HG03045 (cell line): ENCODE data around the gene PHOX2B.
"Not testable (repeated sequence)": the region's sequence is repeated elsewhere in the genome, so short reads cannot be mapped to it uniquely, and the experiment has no call there.

ENCODE experiments used
- ATAC-seq: cut with Tn5 transposase; IDR thresholded peaks from one replicate; pipeline ENCODE4 v1.9.1; 2021; ENCODE audit warnings: mild to moderate bottlenecking, moderate library complexity; ENCODE audit not compliant: unreplicated experiment

PHOX2B gene

GRCh38 chr4:41748074-41748570, 403 bp downstream of the PHOX2B start:
- ATAC-seq = no peak

- no peak for ATAC-seq
Observed at GRCh38 chr4:41747230-41748055, 1.1 kb downstream of the PHOX2B start.

- no peak for ATAC-seq
Observed at GRCh38 chr4:41746440-41747229, 1.9 kb downstream of the PHOX2B start.

- no peak for ATAC-seq
Observed at GRCh38 chr4:41746025-41746439, 2.5 kb downstream of the PHOX2B start.

- ATAC-seq = no peak
Observed at GRCh38 chr4:41745292-41746024, 3.1 kb downstream of the PHOX2B start.

- no peak for ATAC-seq
Observed at GRCh38 chr4:41744572-41745291, 3.8 kb downstream of the PHOX2B start.

- no peak for ATAC-seq
Observed at GRCh38 chr4:41741354-41741753, 7.2 kb downstream of the PHOX2B start.

GRCh38 chr4:41737491-41737890, 11.0 kb downstream of the PHOX2B start:
- not testable (repeated sequence) for ATAC-seq

GRCh38 chr4:41734371-41734770, 14.2 kb downstream of the PHOX2B start:
- no peak for ATAC-seq

GRCh38 chr4:41731569-41732126, 16.9 kb downstream of the PHOX2B start:
- no peak for ATAC-seq

- no peak for ATAC-seq
Observed at GRCh38 chr4:41728573-41728913, 20.0 kb downstream of the PHOX2B start.

- no peak for ATAC-seq
Observed at GRCh38 chr4:41727861-41728572, 20.5 kb downstream of the PHOX2B start.

- ATAC-seq = no peak
Observed at GRCh38 chr4:41725254-41725653, 23.3 kb downstream of the PHOX2B start.

GRCh38 chr4:41723286-41723685, 25.2 kb downstream of the PHOX2B start:
- ATAC-seq = no peak

- no peak for ATAC-seq
Observed at GRCh38 chr4:41722181-41722580, 26.3 kb downstream of the PHOX2B start.

GRCh38 chr4:41719417-41719816, 29.1 kb downstream of the PHOX2B start:
- no peak for ATAC-seq

- ATAC-seq = no peak
Observed at GRCh38 chr4:41718907-41719306, 29.6 kb downstream of the PHOX2B start.

- no peak for ATAC-seq
Observed at GRCh38 chr4:41715155-41715554, 33.4 kb downstream of the PHOX2B start.

GRCh38 chr4:41714364-41715000, 34.0 kb downstream of the PHOX2B start:
- no peak for ATAC-seq
